Brain microvascular endothelial cell (primary cell): Measurements from ENCODE around the gene DGKA.

Source experiments
- DNase-seq: peaks from one replicate; pipeline ENCODE4 v3.0.0-alpha.2; 2020
- H3K27ac ChIP-seq: fragments of 250-450 bp; sonication (Bioruptor Pico); 2 replicates; pipeline ENCODE4 v1.5.1; 2020; ENCODE audit warnings: mild to moderate bottlenecking, moderate library complexity
- H3K27me3 ChIP-seq: fragments of 250-450 bp; sonication (Bioruptor Pico); replicated peaks from 2 replicates; pipeline ENCODE4 v1.5.1; 2020; ENCODE audit warnings: mild to moderate bottlenecking
- H3K36me3 ChIP-seq: fragments of 250-450 bp; sonication (Bioruptor Pico); replicated peaks from 2 replicates; pipeline ENCODE4 v1.5.1; 2020; ENCODE audit warnings: mild to moderate bottlenecking
- H3K4me3 ChIP-seq: 2 replicates; pipeline ENCODE4 v1.5.1; 2011; ENCODE audit warnings: low read depth, mild to moderate bottlenecking, control low read depth, low read length, moderate library complexity
- in situ Hi-C: cut with HindIII; loops from 2 replicates; pipeline ENCODE4 v1.10.0; 2017; ENCODE audit warnings: low sequenced_read_pairs, low pct_ligation_motif_present
- TF ChIP-seq, protein P1 (sequence below): IDR thresholded peaks from 2 replicates; pipeline ENCODE4 v1.5.1; 2011; ENCODE audit warnings: low read depth, mild to moderate bottlenecking, moderate library complexity, low read length, control low read depth, inconsistent platforms; ENCODE audit errors: missing control alignments

Gene DGKA

GRCh38 chr12:55938826-55939501 lies 8.0 kb downstream of the DGKA start:
- H3K4me3 ChIP-seq = no peak overlapping the region
- in situ Hi-C loops = no loop called here
- H3K27me3 ChIP-seq = no peaks in the 10 kb centered on the region
- no peak for DNase-seq
- H3K36me3 ChIP-seq = peaks cover 13% of the 10 kb centered on the region
- H3K27ac ChIP-seq = no peak overlapping the region
- TF ChIP-seq, protein P1, sequence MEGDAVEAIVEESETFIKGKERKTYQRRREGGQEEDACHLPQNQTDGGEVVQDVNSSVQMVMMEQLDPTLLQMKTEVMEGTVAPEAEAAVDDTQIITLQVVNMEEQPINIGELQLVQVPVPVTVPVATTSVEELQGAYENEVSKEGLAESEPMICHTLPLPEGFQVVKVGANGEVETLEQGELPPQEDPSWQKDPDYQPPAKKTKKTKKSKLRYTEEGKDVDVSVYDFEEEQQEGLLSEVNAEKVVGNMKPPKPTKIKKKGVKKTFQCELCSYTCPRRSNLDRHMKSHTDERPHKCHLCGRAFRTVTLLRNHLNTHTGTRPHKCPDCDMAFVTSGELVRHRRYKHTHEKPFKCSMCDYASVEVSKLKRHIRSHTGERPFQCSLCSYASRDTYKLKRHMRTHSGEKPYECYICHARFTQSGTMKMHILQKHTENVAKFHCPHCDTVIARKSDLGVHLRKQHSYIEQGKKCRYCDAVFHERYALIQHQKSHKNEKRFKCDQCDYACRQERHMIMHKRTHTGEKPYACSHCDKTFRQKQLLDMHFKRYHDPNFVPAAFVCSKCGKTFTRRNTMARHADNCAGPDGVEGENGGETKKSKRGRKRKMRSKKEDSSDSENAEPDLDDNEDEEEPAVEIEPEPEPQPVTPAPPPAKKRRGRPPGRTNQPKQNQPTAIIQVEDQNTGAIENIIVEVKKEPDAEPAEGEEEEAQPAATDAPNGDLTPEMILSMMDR = no peak

GRCh38 chr12:55940065-55940732 lies 9.2 kb downstream of the DGKA start:
- H3K27ac ChIP-seq = no peak overlapping the region
- peak; percentile 83 for DNase-seq
- no peaks in the 10 kb centered on the region for H3K27me3 ChIP-seq
- TF ChIP-seq, protein P1 = peak; percentile 97
- in situ Hi-C loops = no loop called here
- H3K36me3 ChIP-seq = peaks cover 19% of the 10 kb centered on the region
- no peak overlapping the region for H3K4me3 ChIP-seq

GRCh38 chr12:55942055-55942454 lies 11.1 kb downstream of the DGKA start:
- H3K27me3 ChIP-seq = no peaks in the 10 kb centered on the region
- TF ChIP-seq, protein P1 = no peak
- DNase-seq = no peak
- no peak overlapping the region for H3K4me3 ChIP-seq
- in situ Hi-C loops = no loop called here
- H3K36me3 ChIP-seq = peaks cover 26% of the 10 kb centered on the region
- H3K27ac ChIP-seq = no peak overlapping the region

DNA sequence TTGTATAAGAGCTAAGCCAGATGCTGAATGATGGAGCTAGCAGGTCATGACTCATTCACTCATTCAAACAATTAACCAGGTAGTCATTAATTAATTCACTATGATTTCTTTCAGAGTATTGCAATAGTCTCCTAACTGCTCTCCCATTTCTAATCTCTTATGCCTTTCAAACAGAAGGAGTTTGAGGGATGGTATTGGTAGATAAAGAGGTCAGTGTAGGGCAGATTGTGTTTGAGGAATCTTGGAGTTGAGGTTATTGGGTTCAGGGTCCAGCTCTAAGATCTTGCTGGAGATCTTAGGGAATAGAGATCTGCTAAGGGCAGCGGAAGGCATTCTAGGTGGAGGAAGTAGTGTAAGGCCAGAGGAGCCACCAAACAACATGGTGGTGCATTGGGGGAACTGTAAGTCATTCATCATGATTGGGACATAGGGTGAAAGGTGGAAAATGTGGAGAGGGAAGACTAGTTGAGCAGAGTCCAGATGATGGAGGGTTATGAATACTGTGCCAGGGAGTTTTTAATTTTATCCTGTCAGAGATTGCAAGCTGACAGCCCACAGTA lies 11.7 kb downstream of the DGKA start:
- in situ Hi-C loops = no loop called here
- Histone ChIP-seq H3K27ac (no peak overlapping the region), H3K36me3 (peaks cover 26% of the 10 kb centered on the region)

DNA sequence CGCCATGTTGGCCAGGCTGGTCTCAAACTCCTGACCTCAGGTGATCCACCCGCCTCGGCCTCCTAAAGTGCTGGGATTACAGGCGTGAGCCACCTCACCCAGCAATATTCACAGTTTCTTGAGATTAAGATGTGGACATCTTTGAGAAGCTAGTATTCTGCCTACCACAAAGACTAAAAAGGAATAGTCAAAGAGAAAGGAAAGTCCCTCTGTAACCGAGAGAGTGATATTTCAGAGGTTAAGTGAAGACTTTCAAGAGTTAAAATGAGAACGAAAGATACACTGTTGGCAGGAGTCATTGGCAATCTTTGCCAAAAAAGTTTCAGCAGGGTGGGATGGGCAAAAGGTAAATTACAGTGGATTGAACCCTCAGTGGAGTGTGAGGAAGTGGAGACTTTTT lies 15.6 kb downstream of the DGKA start:
- Histone ChIP-seq H3K4me3 (no peak overlapping the region), H3K27me3 (no peaks in the 10 kb centered on the region), H3K27ac (no peak overlapping the region), H3K36me3 (peaks cover 30% of the 10 kb centered on the region)
- TF ChIP-seq, protein P1 = no peak
- in situ Hi-C loops = no loop called here
- no peak for DNase-seq

More for the DNA sequence above, 11.7 kb downstream of the DGKA start:
- H3K4me3 ChIP-seq = no peak overlapping the region
- TF ChIP-seq, protein P1 = no peak
- H3K27me3 ChIP-seq = no peaks in the 10 kb centered on the region
- DNase-seq = no peak
